ENCODE data around the gene TEX13C. TPM values are rescaled to one million over a fixed set of nuclear protein-coding genes. Genes with fewer than 3 reads are reported as not detected.

The TEX13C gene
- total RNA-seq, 1 donor from 2014 or later: not detected

- no peak for TF ChIP-seq CTCF (IDR thresholded peaks at IDR 0.05; ENCODE audit: insufficient read depth, low read length, poor library complexity, severe bottlenecking)
- H3K27me3 ChIP-seq (ENCODE audit: control insufficient read depth, insufficient read depth, low read length): no peaks in the 10 kb centered on the region
- H3K4me3 ChIP-seq (ENCODE audit: low read depth, low read length): no peak overlapping the region
- H3K36me3 ChIP-seq (ENCODE audit: control insufficient read depth, insufficient read depth, low read length): no peaks in the 10 kb centered on the region
- DNase-seq (ENCODE audit: low read depth): no peak
Measured at GRCh38 chrX:125322431-125322830, 2.8 kb downstream of the TEX13C start.

DNA sequence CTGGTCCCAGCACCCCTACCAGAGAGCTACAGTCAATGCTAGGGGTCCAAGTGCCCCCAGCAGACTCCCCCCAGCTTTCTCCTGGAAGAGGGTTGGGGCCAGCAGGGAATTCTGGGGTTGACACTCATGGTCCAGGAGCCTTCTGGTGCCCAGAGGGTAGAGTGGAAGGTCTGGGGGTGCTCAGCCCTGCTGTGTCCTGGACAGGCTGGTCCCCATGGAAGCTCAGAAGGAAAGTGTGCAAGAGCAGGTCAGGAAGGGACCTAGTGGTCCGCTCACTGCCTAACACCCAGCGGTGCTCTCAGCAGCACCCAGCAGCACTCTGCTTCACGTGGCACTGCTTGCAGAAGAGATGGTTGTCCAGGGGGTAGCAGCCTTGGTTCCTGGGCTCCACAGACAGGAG lies 6.9 kb downstream of the TEX13C start:
- no peak for TF ChIP-seq CTCF (IDR thresholded peaks at IDR 0.05; ENCODE audit: insufficient read depth, low read length, poor library complexity, severe bottlenecking)
- H3K27me3 ChIP-seq (ENCODE audit: control insufficient read depth, insufficient read depth, low read length): no peaks in the 10 kb centered on the region
- no peak for DNase-seq (ENCODE audit: low read depth)
- no peaks in the 10 kb centered on the region for H3K36me3 ChIP-seq (ENCODE audit: control insufficient read depth, insufficient read depth, low read length)
- no peak overlapping the region for H3K4me3 ChIP-seq (ENCODE audit: low read depth, low read length)

- no peak for TF ChIP-seq CTCF (IDR thresholded peaks at IDR 0.05; ENCODE audit: insufficient read depth, low read length, poor library complexity, severe bottlenecking)
- H3K27me3 ChIP-seq (ENCODE audit: control insufficient read depth, insufficient read depth, low read length): no peaks in the 10 kb centered on the region
- DNase-seq (ENCODE audit: low read depth): no peak
- H3K36me3 ChIP-seq (ENCODE audit: control insufficient read depth, insufficient read depth, low read length): no peaks in the 10 kb centered on the region
- H3K4me3 ChIP-seq (ENCODE audit: low read depth, low read length): no peak overlapping the region
Measured at GRCh38 chrX:125327891-125328290, 8.2 kb downstream of the TEX13C start.

DNA sequence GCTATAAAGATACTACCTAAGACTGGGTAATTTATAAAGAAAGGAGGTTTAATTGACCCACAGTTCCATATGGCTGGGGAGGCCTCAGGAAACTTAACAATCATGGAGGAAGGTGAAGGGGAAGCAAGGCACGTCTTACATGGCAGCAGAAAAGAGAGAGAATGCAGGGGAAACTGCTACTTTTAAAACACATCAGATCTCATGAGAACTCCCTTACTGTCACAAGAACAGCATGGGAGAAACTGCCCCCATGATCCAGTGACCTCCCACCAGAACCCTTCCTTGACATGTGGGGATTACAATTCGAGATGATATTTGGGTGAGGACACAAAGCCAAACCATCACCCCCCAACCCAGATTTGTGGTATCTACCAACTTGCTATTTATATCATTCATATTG lies 13.9 kb downstream of the TEX13C start:
- H3K36me3 ChIP-seq (ENCODE audit: control insufficient read depth, insufficient read depth, low read length): no peaks in the 10 kb centered on the region
- no peak for TF ChIP-seq CTCF (IDR thresholded peaks at IDR 0.05; ENCODE audit: insufficient read depth, low read length, poor library complexity, severe bottlenecking)
- DNase-seq (ENCODE audit: low read depth): no peak
- H3K27me3 ChIP-seq (ENCODE audit: control insufficient read depth, insufficient read depth, low read length): no peaks in the 10 kb centered on the region
- no peak overlapping the region for H3K4me3 ChIP-seq (ENCODE audit: low read depth, low read length)

DNA sequence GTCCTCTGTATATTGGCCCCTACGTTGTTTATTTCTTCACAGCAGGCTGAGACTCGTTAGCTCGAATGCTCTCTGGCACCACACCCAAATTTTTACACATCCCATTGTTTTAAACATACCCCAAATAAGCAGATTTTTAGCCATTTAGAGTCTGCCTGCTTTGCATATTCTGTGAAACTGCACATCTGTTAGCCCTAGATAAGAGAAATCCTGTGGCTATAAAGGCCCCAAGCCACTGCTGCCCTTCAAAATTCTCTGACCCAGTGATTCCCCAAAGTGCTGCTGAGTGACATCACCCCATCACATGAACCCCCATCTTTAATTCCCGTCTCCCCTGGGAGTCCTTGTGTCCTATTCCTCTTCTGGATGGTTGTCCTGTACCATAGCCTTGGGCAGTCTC lies 20.8 kb downstream of the TEX13C start:
- Histone ChIP-seq H3K4me3 (ENCODE audit: low read depth, low read length) (no peak overlapping the region), H3K36me3 (ENCODE audit: control insufficient read depth, insufficient read depth, low read length) (no peaks in the 10 kb centered on the region), H3K27me3 (ENCODE audit: control insufficient read depth, insufficient read depth, low read length) (no peaks in the 10 kb centered on the region)
- DNase-seq (ENCODE audit: low read depth): no peak
- TF ChIP-seq CTCF (IDR thresholded peaks at IDR 0.05; ENCODE audit: insufficient read depth, low read length, poor library complexity, severe bottlenecking): no peak

- no peaks in the 10 kb centered on the region for H3K27me3 ChIP-seq (ENCODE audit: control insufficient read depth, insufficient read depth, low read length)
- no peaks in the 10 kb centered on the region for H3K36me3 ChIP-seq (ENCODE audit: control insufficient read depth, insufficient read depth, low read length)
- no peak for DNase-seq (ENCODE audit: low read depth)
- H3K4me3 ChIP-seq (ENCODE audit: low read depth, low read length): no peak overlapping the region
- TF ChIP-seq CTCF (IDR thresholded peaks at IDR 0.05; ENCODE audit: insufficient read depth, low read length, poor library complexity, severe bottlenecking): no peak
Measured at GRCh38 chrX:125374169-125374568, 54.5 kb downstream of the TEX13C start.

All from kidney epithelial cell (primary cell).